NCI-H1436 (cell line): Measurements from ENCODE around the gene MFN1.

Source experiments
- DNase-seq: peaks from one replicate; lab custom pipeline; 2025; lab: John Stamatoyannopoulos, UW

MFN1 gene

GRCh38 chr3:179348325-179349013 is 960 bp downstream of the MFN1 start:
- DNase-seq = no peak

GRCh38 chr3:179355996-179356395 is 8.5 kb downstream of the MFN1 start:
- DNase-seq = no peak

- no peak for DNase-seq
These were observed 15.8 kb downstream of the MFN1 start for GRCh38 chr3:179363332-179363731.

- DNase-seq = no peak
These were observed 22.1 kb downstream of the MFN1 start for GRCh38 chr3:179369621-179370020.

GRCh38 chr3:179373938-179374337 is 26.4 kb downstream of the MFN1 start:
- no peak for DNase-seq

- DNase-seq = no peak
These were observed 27.8 kb downstream of the MFN1 start for GRCh38 chr3:179375091-179375999.

- DNase-seq = no peak
These were observed 29.0 kb downstream of the MFN1 start for GRCh38 chr3:179376474-179376873.

- DNase-seq = no peak
These were observed 44.4 kb downstream of the MFN1 start for GRCh38 chr3:179391906-179392305.

GRCh38 chr3:179398574-179399231 is 51.2 kb downstream of the MFN1 start:
- no peak for DNase-seq

- no peak for DNase-seq
These were observed 54.1 kb downstream of the MFN1 start for GRCh38 chr3:179401561-179401960.

- no peak for DNase-seq
These were observed 55.5 kb downstream of the MFN1 start for GRCh38 chr3:179402963-179403362.

GRCh38 chr3:179404307-179404706 is 56.8 kb downstream of the MFN1 start:
- DNase-seq = no peak

GRCh38 chr3:179410331-179410730 is 62.8 kb downstream of the MFN1 start:
- DNase-seq = no peak

- DNase-seq = no peak
These were observed 63.5 kb downstream of the MFN1 start for GRCh38 chr3:179410999-179411398.

GRCh38 chr3:179414804-179415203 is 67.3 kb downstream of the MFN1 start:
- no peak for DNase-seq

GRCh38 chr3:179415377-179415776 is 67.9 kb downstream of the MFN1 start:
- DNase-seq = no peak

GRCh38 chr3:179416681-179417080 is 69.2 kb downstream of the MFN1 start:
- no peak for DNase-seq

GRCh38 chr3:179418610-179419009 is 71.1 kb downstream of the MFN1 start:
- DNase-seq = no peak

- DNase-seq = no peak
These were observed 74.0 kb downstream of the MFN1 start for GRCh38 chr3:179421500-179421899.

- DNase-seq = no peak
These were observed 77.6 kb downstream of the MFN1 start for GRCh38 chr3:179425075-179425474.

GRCh38 chr3:179428876-179429548 is 81.5 kb downstream of the MFN1 start:
- DNase-seq = no peak

- DNase-seq = no peak
These were observed 82.9 kb downstream of the MFN1 start for GRCh38 chr3:179430277-179430870.
